GM18499 (cell line): ENCODE measurements around the gene TSTD1.
A peak's percentile ranks its signal among the peaks of the same experiment; 100 is the strongest.

Experiments used
- ATAC-seq: cut with Tn5 transposase; IDR thresholded peaks from one replicate; pipeline ENCODE4 v1.9.1; 2021; ENCODE audit warnings: moderate number of reproducible peaks; ENCODE audit not compliant: insufficient read depth, unreplicated experiment

Gene TSTD1, protein sequence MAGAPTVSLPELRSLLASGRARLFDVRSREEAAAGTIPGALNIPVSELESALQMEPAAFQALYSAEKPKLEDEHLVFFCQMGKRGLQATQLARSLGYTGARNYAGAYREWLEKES

DNA sequence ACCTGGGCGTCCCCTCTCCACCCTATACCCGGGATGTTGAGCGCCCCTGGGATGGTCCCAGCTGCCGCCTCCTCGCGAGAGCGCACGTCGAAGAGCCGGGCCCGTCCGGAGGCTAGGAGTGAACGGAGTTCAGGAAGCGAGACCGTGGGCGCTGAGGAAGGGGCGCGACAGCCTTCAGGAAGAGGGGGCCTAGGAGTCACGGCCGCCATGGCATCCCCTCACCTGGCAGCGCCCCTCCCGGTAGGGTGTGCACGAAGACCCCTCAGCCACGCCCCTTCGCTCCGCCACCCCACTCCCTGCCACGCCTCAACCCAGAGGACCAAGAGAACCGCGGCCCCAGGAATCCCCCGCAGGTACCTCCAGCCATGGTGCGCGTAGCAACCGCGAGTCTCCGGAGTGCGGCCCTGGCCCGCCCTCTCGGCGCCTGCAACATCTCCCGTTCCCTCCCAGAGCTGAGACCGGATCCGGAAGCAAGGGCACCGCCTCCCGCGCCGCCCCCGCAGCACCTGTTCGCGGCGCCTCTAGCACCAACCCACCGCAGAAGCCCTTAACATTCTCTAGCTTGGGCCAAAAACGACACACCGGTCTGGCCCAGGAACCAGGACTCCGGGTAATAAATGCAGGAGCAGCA is at the start of gene TSTD1:
TSTD1 (minus strand) TSS at position 442 of the 631 bp plus-strand sequence; CDS start at position 367, 75 bp downstream.
- peak; percentile 69 for ATAC-seq

DNA sequence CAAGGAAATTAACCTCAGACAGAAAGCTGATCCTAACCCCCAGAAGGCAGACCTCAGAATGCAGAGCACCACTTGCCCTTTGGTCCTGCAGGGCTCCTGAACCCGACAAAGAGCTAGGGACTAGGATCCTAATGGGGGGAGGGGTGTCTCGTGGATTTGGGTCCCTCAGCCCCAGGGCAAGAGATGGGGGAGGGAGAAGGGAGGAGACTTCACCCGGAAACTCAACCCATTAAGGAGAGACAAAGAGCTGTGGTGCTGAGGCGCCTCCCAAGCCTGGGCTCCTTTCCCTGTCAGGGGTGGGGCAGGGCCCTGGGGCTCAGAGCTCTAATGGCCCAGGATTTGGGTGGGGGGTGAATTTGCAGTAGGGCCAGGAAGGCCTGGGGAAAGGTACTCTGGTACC is 47.7 kb upstream of the TSTD1 start:
- ATAC-seq = no peak

DNA sequence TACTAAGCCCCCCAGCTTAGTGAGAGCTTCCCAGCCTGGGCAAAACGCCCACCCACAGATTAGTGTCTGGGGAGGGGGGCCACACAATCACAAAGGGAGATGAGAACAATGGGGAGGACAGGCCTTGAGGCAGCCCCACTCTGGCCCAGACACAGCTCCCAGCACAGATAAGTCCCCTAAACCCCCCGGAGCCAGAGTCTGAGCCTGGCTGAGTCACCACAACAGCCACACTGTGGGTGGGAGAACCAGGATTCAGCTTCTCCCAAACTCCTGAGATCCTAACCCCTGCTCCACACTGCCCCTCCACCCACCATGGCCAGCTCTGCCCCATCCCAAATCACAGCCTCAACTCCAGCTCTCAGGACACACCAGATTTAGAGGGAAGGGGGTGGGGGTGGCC is 46.4 kb upstream of the TSTD1 start:
- no peak for ATAC-seq

DNA sequence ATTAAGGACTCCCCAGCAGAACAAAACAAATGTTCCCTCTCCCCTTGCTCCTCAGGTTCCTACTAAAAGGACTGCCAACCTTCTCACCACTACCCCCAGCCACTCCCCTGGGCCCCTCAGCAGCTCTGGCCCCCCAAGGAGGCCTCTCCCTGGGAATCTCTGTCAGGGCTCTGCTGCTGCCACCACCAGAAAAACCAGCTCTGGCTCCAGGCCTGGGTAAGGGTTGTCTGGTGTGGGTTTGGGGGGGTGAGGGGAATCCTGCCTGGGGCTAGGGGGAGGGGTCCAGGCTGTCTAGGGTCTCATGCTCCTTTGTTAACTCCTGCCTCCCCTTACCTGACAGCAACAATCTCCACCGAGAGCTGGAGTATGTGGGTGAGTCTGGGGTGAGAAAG is 45.8 kb upstream of the TSTD1 start:
- no peak for ATAC-seq

DNA sequence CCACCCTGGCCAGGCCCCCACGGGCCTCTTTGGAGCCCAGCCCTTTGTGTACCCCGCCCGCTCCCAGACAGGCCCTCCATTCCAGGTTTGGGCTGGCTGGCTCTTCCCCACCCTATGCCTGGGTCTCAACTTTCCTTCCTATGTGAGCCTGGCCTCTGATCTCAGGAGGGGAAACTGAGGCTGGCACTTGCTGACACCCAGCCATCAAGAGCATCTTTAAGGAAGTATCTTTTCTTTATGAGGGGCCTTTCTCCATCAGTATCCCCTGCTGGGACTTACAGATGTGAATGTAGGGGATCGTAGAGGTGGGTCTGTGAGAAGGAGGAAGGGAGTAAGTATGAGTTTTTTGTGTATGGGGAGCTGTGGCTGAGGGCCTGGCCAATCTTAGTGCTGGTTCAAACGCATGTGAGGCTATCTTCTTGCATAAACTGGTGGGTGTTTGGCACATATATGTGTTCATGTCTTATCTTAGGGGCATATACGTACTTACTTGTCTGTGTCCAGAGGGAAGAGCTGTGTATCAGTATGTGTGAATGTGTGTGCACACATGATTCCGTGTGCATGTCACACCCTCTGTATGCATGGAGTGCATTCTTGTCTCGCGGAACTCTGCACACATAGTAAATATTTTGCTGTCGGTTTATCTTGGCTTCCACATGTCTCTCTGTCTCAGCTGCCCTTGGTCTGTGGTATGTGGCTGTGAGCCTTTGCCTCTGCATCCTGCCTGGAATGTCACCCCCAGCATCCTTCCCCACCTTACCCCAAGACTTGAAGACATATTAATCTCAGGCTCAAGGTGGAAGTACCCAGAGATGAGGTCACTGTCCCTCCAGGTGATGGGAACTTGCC is 45.2 kb upstream of the TSTD1 start:
- no peak for ATAC-seq

DNA sequence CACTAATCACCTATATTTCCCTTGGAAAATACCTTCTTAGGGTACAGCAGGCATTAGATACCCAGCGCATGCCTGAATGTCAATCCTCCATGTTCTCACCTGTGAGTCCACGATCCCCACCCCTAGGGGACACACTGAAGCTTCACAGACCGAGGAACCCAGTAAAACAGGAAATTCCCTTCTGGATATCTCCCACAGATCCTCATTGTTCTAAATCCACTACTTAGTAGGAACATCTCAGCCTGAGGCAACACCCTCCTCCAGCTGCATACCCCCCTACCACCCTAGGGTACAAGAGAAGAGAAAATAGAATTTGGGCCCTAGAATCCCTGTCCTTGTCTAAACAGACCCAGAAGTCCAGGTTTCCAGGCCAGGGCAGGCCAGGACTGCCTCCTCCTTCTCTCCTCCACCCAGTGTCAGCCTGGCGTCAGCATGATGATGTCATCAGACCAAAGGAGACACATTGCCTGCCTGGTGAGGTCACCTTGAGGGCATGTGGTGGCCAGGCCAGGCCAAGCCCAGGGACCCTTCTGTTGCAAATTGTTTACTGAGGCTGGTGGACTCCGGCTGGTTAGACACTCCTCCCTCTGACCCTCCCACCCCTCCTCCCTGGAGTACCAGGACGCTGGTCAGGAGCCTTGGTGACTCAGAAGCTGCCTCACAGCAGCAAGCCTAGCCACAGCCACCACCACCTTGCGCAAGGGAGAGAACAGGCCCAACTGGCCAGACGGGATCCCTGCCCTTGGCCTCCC is 44.4 kb upstream of the TSTD1 start:
- no peak for ATAC-seq

DNA sequence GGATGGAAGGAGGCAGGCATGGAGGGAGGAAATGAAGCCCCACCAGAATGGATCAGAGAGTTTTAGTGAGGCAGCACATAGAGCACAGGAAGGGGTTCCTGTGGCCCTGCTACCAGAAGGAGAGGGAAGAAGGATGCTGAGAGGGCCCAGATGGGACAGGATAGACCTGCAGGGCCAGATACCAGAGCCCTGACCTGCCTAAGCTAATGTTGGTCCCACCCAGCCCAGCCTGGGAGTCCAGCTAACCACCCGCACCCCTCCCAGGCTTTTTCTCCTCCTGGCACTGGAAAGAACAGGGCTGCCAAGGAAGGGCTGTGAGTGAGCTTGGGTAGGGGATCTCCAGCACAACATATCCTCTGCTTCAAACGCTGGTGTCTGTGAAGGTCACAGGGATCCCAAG is 43.7 kb upstream of the TSTD1 start:
- no peak for ATAC-seq

DNA sequence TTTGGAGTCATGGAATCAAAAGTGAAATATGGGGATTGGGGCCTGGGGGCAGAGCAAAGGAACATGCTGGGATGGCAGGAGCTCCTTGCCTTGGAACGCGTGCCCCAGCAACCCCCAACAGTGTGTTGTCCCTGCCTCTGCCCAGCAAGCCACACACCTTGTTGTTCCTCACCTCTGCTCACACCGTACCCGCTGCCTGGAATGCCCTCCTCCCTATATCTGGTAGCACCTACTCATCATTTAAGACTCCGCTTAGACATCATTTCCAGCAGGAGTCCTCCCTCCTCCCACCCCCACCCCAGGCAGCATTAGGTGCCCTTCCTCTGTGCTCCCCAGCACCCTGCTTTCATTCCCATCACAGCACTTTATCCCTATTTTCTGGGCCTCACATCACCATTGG is 42.8 kb upstream of the TSTD1 start:
- no peak for ATAC-seq

DNA sequence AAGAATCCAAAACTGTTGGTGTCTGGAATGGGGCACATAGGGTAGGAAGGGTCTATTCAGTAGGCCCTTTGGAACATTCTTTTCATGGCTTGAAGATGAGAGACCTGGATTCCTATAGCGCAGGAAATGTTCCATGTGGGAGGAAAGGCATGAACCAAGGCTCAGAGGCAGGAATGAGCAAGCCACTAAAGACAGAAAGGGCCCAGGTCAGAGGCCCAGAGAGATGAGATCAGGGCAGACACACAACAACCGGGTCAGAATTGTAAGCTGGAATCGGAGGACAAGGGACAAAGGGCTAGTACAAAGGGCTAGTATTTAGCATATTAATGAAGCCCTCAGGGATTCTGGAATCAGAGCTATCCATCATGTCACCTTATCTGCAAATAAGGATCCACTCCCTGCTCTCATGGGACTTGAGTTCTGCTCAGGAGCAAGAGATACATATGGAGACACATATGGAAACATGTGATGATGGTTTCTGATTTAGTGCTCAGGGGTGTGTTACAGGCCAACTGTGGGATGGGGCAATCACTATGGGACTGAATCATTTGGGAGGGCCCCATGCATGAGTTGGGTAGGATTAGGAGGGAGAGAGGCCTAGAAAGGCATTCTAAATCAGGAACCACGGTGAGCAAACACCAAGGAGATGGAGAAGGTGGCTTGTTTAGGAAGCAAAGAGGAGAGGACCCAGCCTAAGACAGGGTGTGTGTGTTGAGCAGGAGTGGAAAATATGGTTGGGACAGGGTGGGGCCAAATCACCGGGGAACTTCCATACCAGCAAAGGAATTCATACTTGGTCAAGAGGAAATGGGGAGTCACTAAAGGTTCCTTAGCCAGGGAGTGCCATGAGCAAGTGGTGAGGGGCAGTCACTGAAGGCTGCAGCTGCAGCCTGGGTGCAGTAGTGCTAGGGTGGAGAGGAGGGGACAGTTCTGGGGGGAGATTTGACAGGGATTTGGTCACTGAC is 42.0 kb upstream of the TSTD1 start:
- no peak for ATAC-seq

DNA sequence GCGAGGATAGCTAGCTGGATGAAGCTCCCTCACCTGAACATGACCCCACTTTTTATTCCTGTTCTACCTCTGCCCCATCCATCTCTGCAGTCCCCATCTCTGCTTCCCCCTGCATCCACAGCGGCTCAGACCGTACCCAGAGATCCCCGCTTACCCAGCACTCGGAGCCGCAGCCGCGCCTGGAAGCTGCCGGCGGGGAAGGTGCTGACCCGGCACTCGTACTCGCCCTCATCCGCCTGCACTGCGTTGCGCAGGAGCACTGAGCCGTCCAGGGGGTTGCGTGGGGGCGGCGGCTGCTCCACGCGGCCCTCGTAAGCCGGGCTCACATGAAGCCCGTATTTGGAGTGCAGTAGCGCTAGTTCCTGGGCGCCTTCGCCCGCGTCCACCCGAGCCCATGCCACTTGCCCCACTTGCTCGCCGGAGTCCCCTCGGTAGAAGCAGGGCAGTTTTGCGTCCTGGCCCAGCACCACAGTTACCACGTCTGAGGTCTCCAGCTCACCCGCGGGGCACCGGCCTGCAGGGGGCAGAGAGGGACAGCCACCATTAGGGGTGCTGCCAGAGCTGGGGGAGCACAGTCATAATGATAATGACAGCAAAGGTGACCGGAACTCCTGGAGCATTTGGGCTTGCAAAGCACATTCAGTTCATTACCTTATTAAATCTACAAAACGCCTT is 40.8 kb upstream of the TSTD1 start:
- no peak for ATAC-seq

DNA sequence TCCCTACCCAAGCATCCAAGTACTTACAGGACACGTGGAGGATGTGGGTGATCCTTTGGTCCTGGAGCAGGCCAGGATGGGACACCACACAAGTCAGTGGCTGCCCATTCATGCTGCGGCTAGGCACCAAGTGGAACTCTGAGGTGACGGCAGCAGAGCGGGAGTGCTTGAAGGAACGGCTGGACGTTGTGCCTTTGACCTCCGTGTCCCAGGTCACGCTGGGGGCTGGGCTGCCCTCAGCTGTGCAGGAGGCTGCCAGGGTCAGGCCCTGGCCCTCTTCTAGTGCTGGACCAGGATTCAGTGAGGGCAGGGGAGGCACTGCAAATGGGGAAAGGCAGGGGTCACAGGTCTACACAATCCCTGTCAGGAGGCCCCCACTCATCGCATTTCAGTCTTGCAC is 38.7 kb upstream of the TSTD1 start:
- ATAC-seq = no peak

DNA sequence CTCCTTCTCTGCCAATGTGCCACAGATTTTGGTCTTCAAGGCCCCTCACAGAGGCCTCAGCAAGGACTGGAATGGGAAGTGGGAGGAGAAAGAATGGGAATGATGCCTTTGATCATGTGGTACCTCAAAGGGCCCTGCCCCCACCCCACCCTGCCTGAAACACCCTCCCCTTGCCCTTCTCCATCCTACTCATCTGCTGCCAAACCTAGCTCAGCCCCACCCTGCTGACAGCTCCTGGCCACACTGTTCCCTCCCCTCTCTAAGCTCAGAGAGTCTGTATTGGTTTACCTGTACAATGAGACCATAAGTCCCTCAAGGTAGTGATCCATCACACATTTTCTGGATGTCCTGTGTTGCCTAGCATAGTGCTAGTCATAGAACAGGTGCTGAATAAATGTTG is 37.6 kb upstream of the TSTD1 start:
- ATAC-seq = no peak

DNA sequence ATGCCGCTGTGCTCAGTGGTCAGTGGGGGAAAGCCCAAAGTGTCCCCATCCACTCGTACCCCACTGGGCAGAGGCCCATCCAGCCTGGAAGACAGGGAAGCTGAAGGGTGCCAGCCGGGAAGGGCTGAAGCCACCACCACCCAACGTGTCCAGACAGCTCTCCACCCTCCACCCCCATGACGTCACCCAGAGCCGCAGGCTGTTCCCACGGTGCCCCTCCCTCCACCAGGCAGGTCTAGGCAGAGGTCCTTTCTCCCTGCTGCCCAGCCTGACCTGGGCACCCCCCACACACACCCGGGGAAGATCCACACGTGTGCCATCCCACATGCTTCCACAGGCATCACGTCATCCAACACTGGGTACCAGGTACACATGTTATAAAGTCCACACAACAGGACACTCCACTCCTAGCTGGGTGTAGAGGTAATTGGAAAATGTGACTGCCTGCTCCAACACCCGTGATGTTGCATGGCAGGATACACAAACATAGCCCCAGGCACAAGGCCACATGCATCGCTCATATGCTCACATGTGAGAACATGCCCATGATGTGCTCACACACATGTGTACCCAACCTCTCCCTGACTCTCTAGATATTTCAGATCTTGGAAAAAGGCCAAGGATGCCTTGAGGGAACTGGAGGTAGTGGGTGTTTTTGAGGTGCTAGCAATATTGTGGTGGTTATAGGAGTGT is 36.1 kb upstream of the TSTD1 start:
- ATAC-seq = no peak

DNA sequence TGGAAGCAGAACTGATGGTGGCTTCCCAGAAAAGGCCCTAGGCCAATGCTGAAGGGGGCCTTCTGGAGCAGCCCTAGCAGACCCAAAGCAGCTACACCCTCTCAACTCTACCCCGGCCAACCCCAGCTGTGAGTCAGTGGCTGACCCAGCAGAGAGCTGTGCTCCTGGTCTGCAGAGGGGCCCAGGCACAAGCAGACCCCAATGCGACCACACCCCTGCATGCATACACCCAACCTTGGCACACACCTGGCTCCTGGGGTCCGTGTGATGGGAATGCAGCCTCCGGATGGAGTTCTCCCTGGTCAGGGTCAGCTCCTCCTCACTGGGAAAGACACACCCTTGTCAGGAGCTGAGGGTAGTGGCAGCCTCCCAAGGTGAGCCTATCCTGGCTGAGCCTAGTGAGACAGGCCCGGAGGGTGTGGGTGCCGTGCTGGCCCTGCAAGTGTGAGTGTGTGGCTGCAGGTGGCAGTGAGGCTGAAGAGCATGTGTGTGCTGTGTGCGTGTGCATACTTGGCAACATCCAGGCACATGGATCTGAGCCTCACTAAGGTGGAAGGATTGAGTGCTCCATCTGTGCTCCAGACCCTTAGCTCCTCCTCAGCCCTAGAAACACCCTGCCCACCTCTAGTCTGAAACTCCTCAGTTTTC is 34.8 kb upstream of the TSTD1 start:
- no peak for ATAC-seq

DNA sequence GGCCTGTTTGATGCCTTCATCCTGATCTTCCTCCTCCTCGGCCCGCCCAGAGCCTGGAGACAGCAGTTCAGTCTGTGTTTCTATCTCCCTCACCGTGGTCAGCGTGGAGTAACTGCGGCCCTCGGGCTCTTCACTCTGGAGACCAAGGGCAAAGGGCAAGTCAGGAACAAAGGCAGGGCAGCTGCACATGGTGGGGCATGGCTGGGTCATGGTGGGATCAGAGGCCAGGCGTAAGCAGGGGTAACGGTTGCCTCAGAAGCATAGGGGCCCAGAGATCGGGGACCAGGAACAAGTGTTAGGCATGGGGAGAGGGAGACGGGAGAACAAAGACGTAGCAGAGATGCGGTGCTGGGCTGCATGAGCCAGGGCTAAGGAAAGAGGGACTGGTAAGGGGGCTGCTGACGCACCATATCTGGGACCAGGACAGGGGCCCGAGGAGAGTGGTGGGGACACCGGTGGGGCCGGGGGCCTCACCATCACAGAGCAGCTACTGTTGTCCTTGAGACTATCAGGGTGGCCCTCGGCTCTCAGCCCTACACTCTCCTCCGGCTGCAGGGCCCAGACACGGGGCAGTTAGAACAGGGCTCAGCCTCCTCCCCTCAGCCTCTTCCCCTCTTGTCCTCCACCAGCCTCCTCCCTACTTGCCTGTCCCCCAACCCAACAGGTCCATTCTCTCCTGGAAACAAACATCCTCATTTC is 34.1 kb upstream of the TSTD1 start:
- ATAC-seq = no peak

DNA sequence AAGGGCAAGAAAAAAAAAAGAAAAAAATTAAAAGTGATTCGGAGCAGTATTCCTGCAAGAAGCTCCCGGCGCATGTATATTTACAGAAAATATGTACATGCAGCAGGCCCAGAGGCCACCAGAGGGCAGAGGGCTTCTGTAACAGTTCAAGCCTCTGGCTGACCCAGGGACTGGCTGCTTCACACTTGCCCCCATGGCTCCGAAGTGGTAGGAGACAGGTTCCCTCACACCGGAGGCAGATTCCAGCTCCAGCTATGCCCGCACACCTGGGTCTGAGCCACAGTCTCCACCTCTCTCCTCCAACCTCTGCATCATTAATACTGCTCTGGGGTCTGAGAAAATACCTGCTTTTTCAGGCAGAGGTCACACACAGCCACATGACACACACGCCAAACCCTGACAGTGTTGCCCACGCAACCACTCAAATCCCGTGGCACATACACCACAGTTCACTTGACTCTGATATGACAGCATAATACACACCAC is 33.2 kb upstream of the TSTD1 start:
- no peak for ATAC-seq

DNA sequence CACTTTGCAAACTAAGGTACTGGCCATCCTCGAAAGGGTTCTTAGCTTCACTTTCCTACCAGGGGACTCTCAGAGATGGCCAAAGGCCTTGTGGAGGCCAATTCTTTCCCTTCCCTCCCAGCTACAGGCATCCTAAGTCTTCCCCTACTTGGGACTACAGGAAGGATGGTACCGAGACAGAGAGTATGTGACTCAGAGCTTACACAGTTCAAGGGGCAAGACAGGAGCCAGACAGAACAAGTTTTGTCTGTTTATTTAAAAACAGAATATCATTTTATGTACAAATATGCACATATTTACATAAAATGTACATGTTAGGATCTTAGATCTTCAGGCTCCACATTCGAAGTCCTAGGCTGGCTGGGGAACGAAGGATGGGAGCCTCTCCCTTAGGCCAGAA is 32.0 kb upstream of the TSTD1 start:
- ATAC-seq = no peak
